ENCODE results near the gene CASQ1.

- TF ChIP-seq, protein P1, sequence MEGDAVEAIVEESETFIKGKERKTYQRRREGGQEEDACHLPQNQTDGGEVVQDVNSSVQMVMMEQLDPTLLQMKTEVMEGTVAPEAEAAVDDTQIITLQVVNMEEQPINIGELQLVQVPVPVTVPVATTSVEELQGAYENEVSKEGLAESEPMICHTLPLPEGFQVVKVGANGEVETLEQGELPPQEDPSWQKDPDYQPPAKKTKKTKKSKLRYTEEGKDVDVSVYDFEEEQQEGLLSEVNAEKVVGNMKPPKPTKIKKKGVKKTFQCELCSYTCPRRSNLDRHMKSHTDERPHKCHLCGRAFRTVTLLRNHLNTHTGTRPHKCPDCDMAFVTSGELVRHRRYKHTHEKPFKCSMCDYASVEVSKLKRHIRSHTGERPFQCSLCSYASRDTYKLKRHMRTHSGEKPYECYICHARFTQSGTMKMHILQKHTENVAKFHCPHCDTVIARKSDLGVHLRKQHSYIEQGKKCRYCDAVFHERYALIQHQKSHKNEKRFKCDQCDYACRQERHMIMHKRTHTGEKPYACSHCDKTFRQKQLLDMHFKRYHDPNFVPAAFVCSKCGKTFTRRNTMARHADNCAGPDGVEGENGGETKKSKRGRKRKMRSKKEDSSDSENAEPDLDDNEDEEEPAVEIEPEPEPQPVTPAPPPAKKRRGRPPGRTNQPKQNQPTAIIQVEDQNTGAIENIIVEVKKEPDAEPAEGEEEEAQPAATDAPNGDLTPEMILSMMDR (IDR thresholded peaks at IDR 0.05): no peak
- no peak for TF ChIP-seq ZFX (IDR thresholded peaks at IDR 0.05; ENCODE audit: borderline replicate concordance)
Observed at GRCh38 chr1:160211046-160211790, 20.8 kb downstream of the CASQ1 start.

All from 22Rv1 (cell line).